HepG2 (cell line): ENCODE data around the gene SAYSD1. TPM values are rescaled to one million over a fixed set of nuclear protein-coding genes. Genes with fewer than 3 reads are reported as not detected.

Source experiments
- ATAC-seq: fragments of 200-7000 bp; cut with Tn5 transposase; 3 replicates; pipeline ENCODE4 v1.9.1; 2020; ENCODE audit warnings: mild to moderate bottlenecking, moderate library complexity
- BruUV-seq: library from RNA; stranded (reverse); fragments of 400-500 nt; replicated peaks from 2 replicates; lab custom pipeline; 2021; lab: Mats Ljungman, UMichigan
- CTCF ChIA-PET: fragments of 300-600 bp; formaldehyde crosslinking; extraction: SDS; loops from one replicate; lab custom pipeline; 2021; ENCODE audit warnings: low total read pairs, inconsistent platforms, low intra/inter-chr PET ratio; lab: Yijun Ruan, JAX
- POLR2A ChIA-PET: fragments of 350-600 bp; sonication (Branson Sonifier 250); formaldehyde crosslinking; loops from one replicate; lab custom pipeline; 2020; ENCODE audit warnings: antibody characterized with exemption, inconsistent platforms; lab: Yijun Ruan, JAX
- DNase-seq: peaks from one replicate; pipeline ENCODE4 v3.0.0-alpha.2; 2015; ENCODE audit warnings: low spot score
- FAIRE-seq: peaks from 3 replicates; lab custom pipeline; 2011; peaks lifted over from hg19 to GRCh38; lab: Jason Lieb, UNC
- H2AFZ ChIP-seq: one replicate; pipeline ENCODE4 v1.6.1; 2011; ENCODE audit warnings: low read length, inconsistent platforms
- H3K27ac ChIP-seq: fragments of 300-600 bp; 3 replicates; pipeline ENCODE4 v1.8.0; 2011; ENCODE audit warnings: mixed run types, mild to moderate bottlenecking, mixed read lengths, low read length, inconsistent platforms; ENCODE audit not compliant: insufficient read depth; ENCODE audit errors: extremely low read length
- H3K27me3 ChIP-seq, 2 experiments: fragments of 200-600 bp in 1 of 2; 2 replicates in 1 of 2; 3 replicates in 1 of 2; pipeline versions ENCODE4 v1.6.0 to v1.8.0; 2011; ENCODE audit warnings: low read length in 2 of 2, mild to moderate bottlenecking in 2 of 2, moderate library complexity in 2 of 2, inconsistent platforms in 1 of 2; ENCODE audit not compliant: insufficient read depth in 2 of 2, control insufficient read depth in 1 of 2
- H3K36me3 ChIP-seq, 2 experiments: fragments of 200-600 bp in 1 of 2; replicated peaks in 1 of 2; 2 replicates in 1 of 2; 3 replicates in 1 of 2; pipeline versions ENCODE4 v1.5.1 to v1.8.0; 2011; ENCODE audit warnings: low read length in 2 of 2, inconsistent platforms in 1 of 2; ENCODE audit not compliant: insufficient read depth in 2 of 2, control insufficient read depth in 1 of 2
- H3K4me1 ChIP-seq: 2 replicates; pipeline ENCODE4 v1.5.1; 2012; ENCODE audit warnings: low read length, inconsistent platforms; ENCODE audit not compliant: insufficient read depth
- H3K4me2 ChIP-seq: 2 replicates; pipeline ENCODE4 v1.6.0; 2011; ENCODE audit warnings: low read depth, low read length, inconsistent platforms
- H3K4me3 ChIP-seq, 3 experiments: fragments of 200-600 bp in 1 of 3; sonication (generic), shearing (Covaris generic) in 1 of 3; replicated peaks in 1 of 3; 2 replicates each; pipeline ENCODE4 v1.5.1; 2011 to 2016; ENCODE audit warnings: low read length in 3 of 3, inconsistent platforms in 2 of 3, low read depth in 2 of 3, mild to moderate bottlenecking in 2 of 3, control low read depth in 1 of 3, mixed read lengths in 1 of 3; ENCODE audit not compliant: insufficient read depth in 1 of 3
- H3K79me2 ChIP-seq: one replicate; pipeline ENCODE4 v1.6.1; 2011; ENCODE audit warnings: low read length, inconsistent platforms; ENCODE audit not compliant: insufficient read depth
- H3K9ac ChIP-seq: 2 replicates; pipeline ENCODE4 v1.6.0; 2011; ENCODE audit warnings: mild to moderate bottlenecking, low read depth, low read length, inconsistent platforms; ENCODE audit not compliant: insufficient read depth
- H3K9me3 ChIP-seq: 2 replicates; pipeline ENCODE4 v1.5.1; 2012; ENCODE audit warnings: mild to moderate bottlenecking, low read length
- H4K20me1 ChIP-seq: 2 replicates; pipeline ENCODE4 v1.6.0; 2011; ENCODE audit warnings: inconsistent platforms, mild to moderate bottlenecking, low read length, moderate library complexity; ENCODE audit not compliant: insufficient read depth
- HDAC6 ChIP-seq: fragments of 200-600 bp; sonication (generic); IDR thresholded peaks from 2 replicates; pipeline ENCODE4 v1.7.0; 2017; ENCODE audit warnings: mild to moderate bottlenecking, antibody characterized with exemption, low read length, low read depth
- MTERF4 ChIP-seq: sonication (generic); formaldehyde crosslinking; IDR thresholded peaks from 2 replicates; pipeline ENCODE4 v1.8.0; 2023; ENCODE audit warnings: mild to moderate bottlenecking, missing genetic modification reagents
- POGZ ChIP-seq: sonication (generic); formaldehyde crosslinking; IDR thresholded peaks from 2 replicates; pipeline ENCODE4 v1.4.0; 2020; ENCODE audit warnings: mild to moderate bottlenecking, missing genetic modification reagents
- SNAPC2 ChIP-seq: sonication (generic); formaldehyde crosslinking; IDR thresholded peaks from 2 replicates; pipeline ENCODE4 v1.8.1; 2022; ENCODE audit warnings: mild to moderate bottlenecking, missing genetic modification reagents
- TBP ChIP-seq: sonication (generic); formaldehyde crosslinking; IDR thresholded peaks from 2 replicates; pipeline ENCODE4 v1.5.0; 2020; ENCODE audit warnings: missing genetic modification reagents
- ZFP91 ChIP-seq: sonication (generic); formaldehyde crosslinking; IDR thresholded peaks from 2 replicates; pipeline ENCODE4 v1.9.0; 2022; ENCODE audit warnings: missing genetic modification reagents, mild to moderate bottlenecking, borderline replicate concordance
- ZNF136 ChIP-seq: sonication (generic); formaldehyde crosslinking; IDR thresholded peaks from 2 replicates; pipeline ENCODE4 v1.8.1; 2022; ENCODE audit warnings: low read depth, mild to moderate bottlenecking, moderate library complexity, missing genetic modification reagents
- ZNF317 ChIP-seq: sonication (generic); formaldehyde crosslinking; IDR thresholded peaks from 2 replicates; pipeline ENCODE4 v1.5.0; 2020; ENCODE audit warnings: mild to moderate bottlenecking, missing genetic modification reagents
- ZNF362 ChIP-seq: sonication (generic); formaldehyde crosslinking; IDR thresholded peaks from 2 replicates; pipeline ENCODE4 v1.4.0; 2020; ENCODE audit warnings: missing genetic modification reagents, mild to moderate bottlenecking, borderline replicate concordance
- WGBS: methylation state at CpG from one replicate; pipeline ENCODE4 v1.1.6; 2017; ENCODE audit warnings: low lambda C conversion rate; 5-methylcytosine and 5-hydroxymethylcytosine counted together
- in situ Hi-C: cut with HindIII; loops from 2 replicates; pipeline ENCODE4 v1.10.0; 2017; ENCODE audit warnings: low pct_unique_long_range_greater_than_20kb; ENCODE audit not compliant: extremely low pct_ligation_motif_present
- intact Hi-C: fragments of 100-400 bp; cut with micrococcal nuclease; formaldehyde crosslinking; loops from one replicate; pipeline ENCODE4 v1.10.0; 2022; ENCODE audit not compliant: unreplicated experiment
- polyA plus RNA-seq, 8 experiments: library from polyadenylated mRNA; depleted of rRNA in 3 of 8; stranded (reverse) in 7 of 8; unstranded in 1 of 8; fragments of >200 nt; fragmentation: Illumina TruSeq in 4 of 8; extraction: Trizol in 4 of 8; gene quantifications; 2 replicates each; pipeline versions ENCODE4 v1.2.1 to v1.2.3, GENCODE V29; 2011 to 2016; ENCODE audit warnings: low read depth in 4 of 8, missing spikeins in 1 of 8, mixed read lengths in 1 of 8; ENCODE audit not compliant: insufficient read depth in 1 of 8
- total RNA-seq, 5 experiments: library from RNA; depleted of rRNA; stranded (reverse); fragments of >200 nt; fragmentation: Illumina TruSeq; extraction: Trizol; gene quantifications; 2 replicates each; pipeline ENCODE4 v1.2.3, GENCODE V29; 2016; ENCODE audit warnings: low read depth in 1 of 5

Gene SAYSD1
- total and polyA plus RNA-seq, 2 of the 13 experiments (the other 11 are each of a cell fraction or from before 2014, with no cell fraction given), result 10.1 to 16.0 TPM

- intact Hi-C loops, result no loop called here
- ATAC-seq, result no peak
- 20% methylated on average over 7 of the region's 7 CpGs for WGBS
- no peaks in the 10 kb centered on the region for H3K79me2 ChIP-seq
- peaks cover 0 to 33% of the 10 kb centered on the region in 2 experiments; a peak in 2 of 5 replicates for H3K27me3 ChIP-seq
- ChIA-PET POLR2A (no interaction called here), CTCF (no interaction called here)
- no peak overlapping the region for H3K27ac ChIP-seq
- no peak for FAIRE-seq
- no peak overlapping the region for H3K4me3 ChIP-seq
- H3K9ac ChIP-seq, result no peak overlapping the region
- BruUV-seq, result no TSS peak
- TF ChIP-seq POGZ, result no peak
- TF ChIP-seq ZNF317, result no peak
- TF ChIP-seq MTERF4 (CRISPR knock-in tag), result no peak
- no peak for TF ChIP-seq TBP (CRISPR knock-in tag)
- TF ChIP-seq SNAPC2 (CRISPR knock-in tag), result no peak
- no peak for TF ChIP-seq ZNF136
- no peak for TF ChIP-seq HDAC6
- no peak for TF ChIP-seq ZNF362 (CRISPR knock-in tag)
- no peak for TF ChIP-seq ZFP91
- no peaks in the 10 kb centered on the region for H3K36me3 ChIP-seq
- H3K4me1 ChIP-seq, result no peaks in the 10 kb centered on the region
- no peaks in the 10 kb centered on the region for H4K20me1 ChIP-seq
- in situ Hi-C loops, result no loop called here
- DNase-seq, result no peak
- H2AFZ ChIP-seq, result no peak overlapping the region
- no peaks in the 10 kb centered on the region for H3K9me3 ChIP-seq
- no peak overlapping the region for H3K4me2 ChIP-seq
These were observed 27.8 kb downstream of the SAYSD1 start for GRCh38 chr6:39087197-39087596.
